A549 (cell line): Measurements from ENCODE around the gene CATSPERZ. TPM values are rescaled to one million over a fixed set of nuclear protein-coding genes. Genes with fewer than 3 reads are reported as not detected.
A peak's percentile ranks its signal among the peaks of the same experiment; 100 is the strongest.

Source experiments
- ATAC-seq, 2 experiments: fragments of 200-7000 bp in 1 of 2; fragments of >200 bp in 1 of 2; cut with Nextera tagmentation in 1 of 2; cut with Tn5 transposase in 1 of 2; 3 replicates each; pipeline versions ENCODE4 v1.8.0 to v1.9.1; 2018 to 2020; ENCODE audit warnings: mild to moderate bottlenecking in 1 of 2, moderate library complexity in 1 of 2
- CTCF ChIA-PET: fragments of 300-600 bp; sonication (Branson Sonifier 250); formaldehyde crosslinking; extraction: SDS; loops from one replicate; lab custom pipeline; 2021; ENCODE audit warnings: antibody characterized with exemption, inconsistent platforms; lab: Yijun Ruan, JAX
- POLR2A ChIA-PET: fragments of 350-600 bp; formaldehyde crosslinking; extraction: SDS; loops from one replicate; lab custom pipeline; 2021; ENCODE audit warnings: antibody characterized with exemption, inconsistent platforms; lab: Yijun Ruan, JAX
- DNase-seq, 2 experiments: peaks; one replicate each; pipeline versions ENCODE4 v3.0.0 to v3.0.0-alpha.2; 2011 to 2016; ENCODE audit warnings: low read depth in 1 of 2, low spot score in 1 of 2
- FAIRE-seq: peaks from 2 replicates; lab custom pipeline; 2011; peaks lifted over from hg19 to GRCh38; lab: Jason Lieb, UNC
- H3K27ac ChIP-seq, 2 experiments: fragments of >200 bp; sonication (Bioruptor Twin); formaldehyde crosslinking; 3 replicates each; pipeline ENCODE4 v1.5.1; 2016 to 2017
- H3K4me1 ChIP-seq: fragments of >200 bp; sonication (Bioruptor Twin); formaldehyde crosslinking; 3 replicates; pipeline ENCODE4 v1.6.1; 2016
- H3K4me2 ChIP-seq: fragments of >200 bp; sonication (Bioruptor Twin); formaldehyde crosslinking; 3 replicates; pipeline ENCODE4 v1.6.1; 2016
- H3K4me3 ChIP-seq: fragments of >200 bp; sonication (Bioruptor Twin); formaldehyde crosslinking; 3 replicates; pipeline ENCODE4 v1.5.1; 2016
- H3K9me3 ChIP-seq: fragments of >200 bp; sonication (Bioruptor Twin); formaldehyde crosslinking; 3 replicates; pipeline ENCODE4 v1.6.1; 2016
- CEBPB ChIP-seq, 2 experiments: fragments of >200 bp in 1 of 2; sonication (Bioruptor Twin) in 1 of 2; formaldehyde crosslinking in 1 of 2; IDR thresholded peaks; 2 replicates each; pipeline ENCODE4 v1.6.1; 2012 to 2016
- HEYL ChIP-seq: fragments of 250-450 bp; sonication (Bioruptor Pico); IDR thresholded peaks from 2 replicates; pipeline ENCODE4 v1.8.0; 2021; ENCODE audit warnings: mild to moderate bottlenecking, moderate library complexity
- HOXB13 ChIP-seq: fragments of 250-450 bp; sonication (Bioruptor Pico); IDR thresholded peaks from 2 replicates; pipeline ENCODE4 v1.5.0; 2020; ENCODE audit warnings: low read depth, mild to moderate bottlenecking, moderate library complexity
- JUN ChIP-seq, 2 experiments: fragments of >200 bp; sonication (Bioruptor Twin); formaldehyde crosslinking; IDR thresholded peaks; 2 replicates in 1 of 2; 3 replicates in 1 of 2; pipeline ENCODE4 v1.6.1; 2016 to 2017
- MAZ ChIP-seq: fragments of 150-350 bp; IDR thresholded peaks from 2 replicates; pipeline ENCODE4 v1.6.1; 2014; ENCODE audit warnings: antibody characterized with exemption, low read depth, low read length, borderline replicate concordance
- PHF8 ChIP-seq: fragments of 200-600 bp; sonication (generic); IDR thresholded peaks from 2 replicates; pipeline ENCODE4 v1.6.1; 2016; ENCODE audit warnings: low read depth, mild to moderate bottlenecking, antibody characterized with exemption, moderate library complexity, borderline replicate concordance
- RAD21 ChIP-seq, 2 experiments: fragments of >200 bp in 1 of 2; sonication (Bioruptor Twin) in 1 of 2; formaldehyde crosslinking in 1 of 2; IDR thresholded peaks in 1 of 2; conservative IDR thresholded peaks in 1 of 2; 2 replicates in 1 of 2; 3 replicates in 1 of 2; pipeline ENCODE4 v1.6.1; 2012 to 2018; ENCODE audit warnings: inconsistent platforms in 1 of 2
- ZNF302 ChIP-seq: fragments of 250-450 bp; sonication (Bioruptor Pico); IDR thresholded peaks from 2 replicates; pipeline ENCODE4 v1.9.0; 2021; ENCODE audit warnings: inconsistent platforms, mild to moderate bottlenecking, moderate library complexity
- WGBS: methylation state at CpG from one replicate; pipeline ENCODE4 v1.1.6; 2017; ENCODE audit errors: missing lambda C conversion rate; 5-methylcytosine and 5-hydroxymethylcytosine counted together
- polyA plus RNA-seq, 4 experiments: library from polyadenylated mRNA; depleted of rRNA in 3 of 4; stranded (reverse); fragments of >200 nt; fragmentation: RNase III in 1 of 4; extraction: RNeasy Plus Mini Kit Qiagen cat#74134 plus additional on column Dnase treatment in 1 of 4; gene quantifications; 2 replicates in 3 of 4; 3 replicates in 1 of 4; pipeline ENCODE4 v1.2.3, GENCODE V29; 2011 to 2017
- small RNA-seq, 6 experiments: library from RNA; depleted of rRNA; stranded (forward); fragments of <200 nt; gene quantifications; one replicate each; pipeline ENCODE3, GENCODE V24; 2012
- TF ChIP-seq, protein P1 (sequence below): fragments of >200 bp; sonication (Bioruptor Twin); formaldehyde crosslinking; IDR thresholded peaks from 3 replicates; pipeline ENCODE4 v1.6.1; 2016

The CATSPERZ gene
- polyA plus RNA-seq, 2 of the 4 experiments (the other 2 are of a cell fraction), result 1.9 to 3.4 TPM

DNA sequence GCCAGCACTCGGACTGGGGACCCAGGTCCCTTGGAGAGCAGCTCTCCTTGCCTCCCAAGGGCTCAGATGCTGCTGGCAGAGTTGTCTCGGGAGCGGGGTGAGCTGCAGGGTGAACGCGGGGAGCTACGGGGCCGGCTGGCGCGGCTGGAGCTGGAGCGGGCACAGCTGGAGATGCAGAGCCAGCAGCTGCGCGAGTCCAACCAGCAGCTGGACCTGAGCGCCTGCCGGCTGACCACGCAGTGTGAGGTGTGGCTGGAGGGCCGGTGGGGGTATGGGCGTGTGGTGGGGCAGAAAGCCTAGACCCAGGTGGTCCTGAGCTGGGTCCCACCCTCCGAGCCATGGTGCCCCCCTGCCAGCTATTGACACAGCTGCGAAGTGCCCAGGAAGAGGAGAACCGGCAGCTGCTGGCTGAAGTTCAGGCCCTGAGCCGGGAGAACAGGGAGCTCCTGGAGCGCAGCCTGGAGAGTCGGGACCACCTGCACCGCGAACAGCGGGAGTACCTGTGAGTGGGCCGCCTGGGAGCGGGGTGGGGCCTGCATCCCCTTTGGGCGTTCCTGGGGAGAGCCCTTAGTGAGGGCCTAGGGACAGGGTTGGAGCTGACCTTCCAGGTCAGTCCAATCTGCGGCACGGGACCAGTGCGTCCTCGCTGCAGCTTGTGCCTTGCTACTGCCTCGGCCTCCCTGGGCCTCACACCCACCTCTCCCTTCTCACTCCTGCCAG is 53.0 kb downstream of the CATSPERZ start (continued):
- TF ChIP-seq RAD21 (conservative IDR thresholded peaks at IDR 0.05 in 1 of 2, IDR thresholded peaks at IDR 0.05 in 1 of 2) (no peak), PHF8 (no peak), ZNF302 (CRISPR knock-in tag) (no peak)

DNA sequence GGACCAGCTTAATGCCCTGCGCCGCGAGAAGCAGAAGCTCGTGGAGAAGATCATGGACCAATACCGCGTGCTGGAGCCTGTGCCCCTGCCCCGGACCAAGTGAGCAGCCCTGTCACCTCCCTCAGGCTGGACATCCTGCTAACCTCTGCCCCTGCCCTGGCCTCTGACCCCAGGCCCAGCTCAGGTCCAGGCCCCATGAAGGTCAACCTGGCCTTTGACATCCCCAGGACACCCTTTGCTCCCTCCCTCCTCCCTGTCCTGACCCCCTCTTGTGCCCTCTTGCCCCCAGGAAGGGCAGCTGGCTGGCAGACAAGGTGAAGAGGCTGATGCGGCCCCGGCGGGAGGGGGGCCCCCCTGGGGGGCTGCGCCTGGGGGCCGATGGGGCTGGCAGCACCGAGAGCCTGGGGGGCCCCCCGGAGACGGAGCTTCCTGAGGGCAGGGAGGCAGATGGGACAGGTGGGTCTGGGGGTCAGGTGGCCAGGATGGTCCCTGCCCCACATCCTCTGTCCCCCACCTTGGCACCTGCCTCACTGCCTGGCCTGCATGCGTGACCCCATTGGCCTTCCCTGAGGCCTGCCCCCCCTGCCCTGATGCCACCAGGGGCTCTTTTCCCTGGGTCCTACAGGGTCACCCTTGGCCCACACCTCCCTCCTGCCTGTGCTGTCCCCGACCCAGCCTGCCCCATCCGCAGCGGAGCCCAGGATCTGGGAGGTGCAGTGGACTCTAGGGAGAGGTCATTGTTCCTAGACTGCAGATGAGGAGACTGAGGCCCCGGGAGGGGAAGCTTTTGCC is 53.8 kb downstream of the CATSPERZ start:
- ChIA-PET CTCF (interaction anchor here (0.9 to 33.9 kb wide), 15 partner anchors 12 to 391 kb away, joined by 3 to 996 read pairs (median 6); partner anchors contain the start of genes CATSPERZ, CCDC88B, ESRRA and PLCB3), POLR2A (interaction anchor here (0.9 to 4.6 kb wide), 4 partner anchors 12 to 53 kb away, joined by 3 to 50 read pairs (median 10); partner anchors contain the start of genes PRDX5 and TRMT112)
- FAIRE-seq (no peak), ATAC-seq (no peak), DNase-seq (no peak)
- 85% methylated on average over 16 of the region's 20 CpGs for WGBS
- Histone ChIP-seq H3K4me2 (no peak overlapping the region), H3K9me3 (no peaks in the 10 kb centered on the region), H3K4me1 (peaks cover 42% of the 10 kb centered on the region), H3K27ac (peak overlapping the region in 1 of 2 experiments; percentile 98; a peak in 4 of 6 replicates), H3K4me3 (no peak overlapping the region)
- TF ChIP-seq HOXB13 (no peak), CEBPB (IDR thresholded peaks at IDR 0.05) (no peak), HEYL (CRISPR knock-in tag) (no peak), MAZ (no peak), JUN (IDR thresholded peaks at IDR 0.05) (no peak)
- TF ChIP-seq, protein P1, sequence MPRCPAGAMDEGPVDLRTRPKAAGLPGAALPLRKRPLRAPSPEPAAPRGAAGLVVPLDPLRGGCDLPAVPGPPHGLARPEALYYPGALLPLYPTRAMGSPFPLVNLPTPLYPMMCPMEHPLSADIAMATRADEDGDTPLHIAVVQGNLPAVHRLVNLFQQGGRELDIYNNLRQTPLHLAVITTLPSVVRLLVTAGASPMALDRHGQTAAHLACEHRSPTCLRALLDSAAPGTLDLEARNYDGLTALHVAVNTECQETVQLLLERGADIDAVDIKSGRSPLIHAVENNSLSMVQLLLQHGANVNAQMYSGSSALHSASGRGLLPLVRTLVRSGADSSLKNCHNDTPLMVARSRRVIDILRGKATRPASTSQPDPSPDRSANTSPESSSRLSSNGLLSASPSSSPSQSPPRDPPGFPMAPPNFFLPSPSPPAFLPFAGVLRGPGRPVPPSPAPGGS, result no peak

Small RNA genes lying within 50 kb of the gene (small RNA-seq; reads per million reads assigned to genes)
- gene MIR7155 (0 to 6.4 (median 0.52) reads per million in 6 experiments), gene RF00019 (0 reads per million in 6 experiments)

Other genes starting within 250 kb of the CATSPERZ start
- gene MACROD1, start 134.2 kb upstream of the CATSPERZ start, polyA plus RNA-seq (2011; rRNA removed), result 10.0 and 16.6 TPM in 2 replicates
- 12.0 to 16.4 TPM (median 15.1 TPM) in 3 replicates for gene MACROD1, start 134.2 kb upstream of the CATSPERZ start, polyA plus RNA-seq (2017; fragmentation: RNase III; extraction: RNeasy Plus Mini Kit Qiagen cat#74134 plus additional on column Dnase treatment)
- 288 and 300 TPM in 2 replicates for gene STIP1, start 114.2 kb upstream of the CATSPERZ start, polyA plus RNA-seq (2011; rRNA removed)
- gene STIP1, start 114.2 kb upstream of the CATSPERZ start, polyA plus RNA-seq (2017; fragmentation: RNase III; extraction: RNeasy Plus Mini Kit Qiagen cat#74134 plus additional on column Dnase treatment), result 274 to 320 TPM (median 297 TPM) in 3 replicates
- 0.42 and 0.56 TPM in 2 replicates for gene FERMT3, start 93.6 kb upstream of the CATSPERZ start, polyA plus RNA-seq (2011; rRNA removed)
- gene FERMT3, start 93.6 kb upstream of the CATSPERZ start, polyA plus RNA-seq (2017; fragmentation: RNase III; extraction: RNeasy Plus Mini Kit Qiagen cat#74134 plus additional on column Dnase treatment), result 1.9 to 2.1 TPM (median 2.0 TPM) in 3 replicates
- gene TRPT1, start 74.2 kb upstream of the CATSPERZ start, polyA plus RNA-seq (2011; rRNA removed), result 18.6 and 25.2 TPM in 2 replicates
- gene TRPT1, start 74.2 kb upstream of the CATSPERZ start, polyA plus RNA-seq (2017; fragmentation: RNase III; extraction: RNeasy Plus Mini Kit Qiagen cat#74134 plus additional on column Dnase treatment), result 24.2 to 28.5 TPM (median 26.1 TPM) in 3 replicates
- gene NUDT22, start 74.1 kb upstream of the CATSPERZ start, polyA plus RNA-seq (2011; rRNA removed), result 21.5 and 21.7 TPM in 2 replicates
- 25.7 to 33.2 TPM (median 33.1 TPM) in 3 replicates for gene NUDT22, start 74.1 kb upstream of the CATSPERZ start, polyA plus RNA-seq (2017; fragmentation: RNase III; extraction: RNeasy Plus Mini Kit Qiagen cat#74134 plus additional on column Dnase treatment)
- gene DNAJC4, start 69.8 kb upstream of the CATSPERZ start, polyA plus RNA-seq (2011; rRNA removed), result 8.9 and 9.8 TPM in 2 replicates
- 12.6 to 16.6 TPM (median 16.2 TPM) in 3 replicates for gene DNAJC4, start 69.8 kb upstream of the CATSPERZ start, polyA plus RNA-seq (2017; fragmentation: RNase III; extraction: RNeasy Plus Mini Kit Qiagen cat#74134 plus additional on column Dnase treatment)
- 6.8 and 10.9 TPM in 2 replicates for gene VEGFB, start 65.8 kb upstream of the CATSPERZ start, polyA plus RNA-seq (2011; rRNA removed)
- 24.6 to 26.7 TPM (median 26.5 TPM) in 3 replicates for gene VEGFB, start 65.8 kb upstream of the CATSPERZ start, polyA plus RNA-seq (2017; fragmentation: RNase III; extraction: RNeasy Plus Mini Kit Qiagen cat#74134 plus additional on column Dnase treatment)
- 40.5 and 41.4 TPM in 2 replicates for gene FKBP2, start 59.3 kb upstream of the CATSPERZ start, polyA plus RNA-seq (2011; rRNA removed)
- 131 to 142 TPM (median 136 TPM) in 3 replicates for gene FKBP2, start 59.3 kb upstream of the CATSPERZ start, polyA plus RNA-seq (2017; fragmentation: RNase III; extraction: RNeasy Plus Mini Kit Qiagen cat#74134 plus additional on column Dnase treatment)
- gene PPP1R14B, start 53.4 kb upstream of the CATSPERZ start, polyA plus RNA-seq (2011; rRNA removed), result 129 and 154 TPM in 2 replicates
- gene PPP1R14B, start 53.4 kb upstream of the CATSPERZ start, polyA plus RNA-seq (2017; fragmentation: RNase III; extraction: RNeasy Plus Mini Kit Qiagen cat#74134 plus additional on column Dnase treatment), result 152 to 155 TPM (median 152 TPM) in 3 replicates
- gene PLCB3, start 48.8 kb upstream of the CATSPERZ start, polyA plus RNA-seq (2011; rRNA removed), result 8.8 and 9.9 TPM in 2 replicates
- gene PLCB3, start 48.8 kb upstream of the CATSPERZ start, polyA plus RNA-seq (2017; fragmentation: RNase III; extraction: RNeasy Plus Mini Kit Qiagen cat#74134 plus additional on column Dnase treatment), result 19.2 to 21.3 TPM (median 21.2 TPM) in 3 replicates
- gene BAD, start 15.7 kb upstream of the CATSPERZ start, polyA plus RNA-seq (2011; rRNA removed), result 33.7 and 35.6 TPM in 2 replicates
- 65.7 to 68.4 TPM (median 66.4 TPM) in 3 replicates for gene BAD, start 15.7 kb upstream of the CATSPERZ start, polyA plus RNA-seq (2017; fragmentation: RNase III; extraction: RNeasy Plus Mini Kit Qiagen cat#74134 plus additional on column Dnase treatment)
- 11.0 and 14.4 TPM in 2 replicates for gene GPR137, start 14.5 kb upstream of the CATSPERZ start, polyA plus RNA-seq (2011; rRNA removed)
- 33.9 to 38.5 TPM (median 37.4 TPM) in 3 replicates for gene GPR137, start 14.5 kb upstream of the CATSPERZ start, polyA plus RNA-seq (2017; fragmentation: RNase III; extraction: RNeasy Plus Mini Kit Qiagen cat#74134 plus additional on column Dnase treatment)
- gene KCNK4, start 9.1 kb upstream of the CATSPERZ start, polyA plus RNA-seq (2011; rRNA removed), result not detected in 2 replicates
- gene KCNK4, start 9.1 kb upstream of the CATSPERZ start, polyA plus RNA-seq (2017; fragmentation: RNase III; extraction: RNeasy Plus Mini Kit Qiagen cat#74134 plus additional on column Dnase treatment), result 0.12 to 0.28 TPM (median 0.17 TPM) in 3 replicates
- 13.9 and 15.2 TPM in 2 replicates for gene ESRRA, start 5.2 kb downstream of the CATSPERZ start, polyA plus RNA-seq (2011; rRNA removed)
- 30.9 to 35.5 TPM (median 33.5 TPM) in 3 replicates for gene ESRRA, start 5.2 kb downstream of the CATSPERZ start, polyA plus RNA-seq (2017; fragmentation: RNase III; extraction: RNeasy Plus Mini Kit Qiagen cat#74134 plus additional on column Dnase treatment)
- 305 and 363 TPM in 2 replicates for gene TRMT112, start 17.2 kb downstream of the CATSPERZ start, polyA plus RNA-seq (2011; rRNA removed)
- 424 to 447 TPM (median 440 TPM) in 3 replicates for gene TRMT112, start 17.2 kb downstream of the CATSPERZ start, polyA plus RNA-seq (2017; fragmentation: RNase III; extraction: RNeasy Plus Mini Kit Qiagen cat#74134 plus additional on column Dnase treatment)
- 305 and 377 TPM in 2 replicates for gene PRDX5, start 17.8 kb downstream of the CATSPERZ start, polyA plus RNA-seq (2011; rRNA removed)
- gene PRDX5, start 17.8 kb downstream of the CATSPERZ start, polyA plus RNA-seq (2017; fragmentation: RNase III; extraction: RNeasy Plus Mini Kit Qiagen cat#74134 plus additional on column Dnase treatment), result 442 to 500 TPM (median 491 TPM) in 3 replicates
- 4.8 and 5.7 TPM in 2 replicates for gene CCDC88B, start 39.8 kb downstream of the CATSPERZ start, polyA plus RNA-seq (2011; rRNA removed)
- gene CCDC88B, start 39.8 kb downstream of the CATSPERZ start, polyA plus RNA-seq (2017; fragmentation: RNase III; extraction: RNeasy Plus Mini Kit Qiagen cat#74134 plus additional on column Dnase treatment), result 8.8 to 10.3 TPM (median 9.7 TPM) in 3 replicates
- gene RPS6KA4, start 58.8 kb downstream of the CATSPERZ start, polyA plus RNA-seq (2011; rRNA removed), result 19.1 and 21.4 TPM in 2 replicates
- gene RPS6KA4, start 58.8 kb downstream of the CATSPERZ start, polyA plus RNA-seq (2017; fragmentation: RNase III; extraction: RNeasy Plus Mini Kit Qiagen cat#74134 plus additional on column Dnase treatment), result 34.5 to 40.4 TPM (median 35.9 TPM) in 3 replicates